GM23248 (cell line): ENCODE data around the gene LRRC63. TPM values are rescaled to one million over a fixed set of nuclear protein-coding genes. Genes with fewer than 3 reads are reported as not detected.

Source experiments
- DNase-seq: peaks from one replicate; pipeline ENCODE4 v3.0.0-alpha.2; 2015
- H2AFZ ChIP-seq: fragments of 200-600 bp; sonication (generic); 2 replicates; pipeline ENCODE4 v1.6.1; 2016; ENCODE audit warnings: antibody characterized with exemption
- H3F3A ChIP-seq: fragments of 200-600 bp; sonication (generic); 2 replicates; pipeline ENCODE4 v1.6.1; 2016; ENCODE audit warnings: mild to moderate bottlenecking, antibody characterized with exemption, mixed run types; ENCODE audit not compliant: insufficient read depth
- H3K27ac ChIP-seq: fragments of 200-600 bp; sonication (generic); 2 replicates; pipeline ENCODE4 v1.5.1; 2016; ENCODE audit warnings: mild to moderate bottlenecking
- H3K27me3 ChIP-seq: fragments of 200-600 bp; sonication (generic); replicated peaks from 2 replicates; pipeline ENCODE4 v1.6.1; 2016; ENCODE audit warnings: mild to moderate bottlenecking; ENCODE audit not compliant: insufficient read depth
- H3K36me3 ChIP-seq: fragments of 200-600 bp; sonication (generic); 2 replicates; pipeline ENCODE4 v1.6.1; 2016; ENCODE audit warnings: low read depth, mild to moderate bottlenecking
- H3K4me1 ChIP-seq: fragments of 200-600 bp; sonication (generic); 2 replicates; pipeline ENCODE4 v1.6.1; 2016; ENCODE audit warnings: mild to moderate bottlenecking; ENCODE audit not compliant: insufficient read depth
- H3K4me2 ChIP-seq: fragments of 200-600 bp; sonication (generic); one replicate; pipeline ENCODE4 v1.6.1; 2016; ENCODE audit warnings: mild to moderate bottlenecking; ENCODE audit not compliant: unreplicated experiment
- H3K4me3 ChIP-seq: fragments of 200-600 bp; sonication (generic); 2 replicates; pipeline ENCODE4 v1.5.1; 2016; ENCODE audit warnings: mild to moderate bottlenecking
- H3K79me2 ChIP-seq: fragments of 200-600 bp; sonication (generic); 2 replicates; pipeline ENCODE4 v1.6.1; 2016; ENCODE audit warnings: mild to moderate bottlenecking; ENCODE audit not compliant: insufficient read depth
- H3K9ac ChIP-seq: fragments of 200-600 bp; sonication (generic); 2 replicates; pipeline ENCODE4 v1.6.1; 2016; ENCODE audit warnings: mild to moderate bottlenecking
- H3K9me2 ChIP-seq: fragments of 200-600 bp; sonication (generic); 2 replicates; pipeline ENCODE4 v1.6.1; 2016; ENCODE audit warnings: mixed run types, mild to moderate bottlenecking, moderate library complexity; ENCODE audit not compliant: insufficient read depth
- H3K9me3 ChIP-seq: fragments of 200-600 bp; sonication (generic); one replicate; pipeline ENCODE4 v1.6.1; 2017; ENCODE audit warnings: low read depth
- H4K20me1 ChIP-seq: fragments of 200-600 bp; sonication (generic); 2 replicates; pipeline ENCODE4 v1.6.0; 2016; ENCODE audit not compliant: insufficient read depth
- EZH2 ChIP-seq: fragments of 200-600 bp; sonication (generic); IDR thresholded peaks from 2 replicates; pipeline ENCODE4 v1.6.1; 2018; ENCODE audit warnings: antibody characterized with exemption, mild to moderate bottlenecking; ENCODE audit not compliant: insufficient read depth, poor library complexity, severe bottlenecking
- EZH2phosphoT487 ChIP-seq: fragments of 200-600 bp; sonication (generic); IDR thresholded peaks from 2 replicates; pipeline ENCODE4 v1.6.1; 2018; ENCODE audit warnings: antibody characterized with exemption, moderate library complexity, mild to moderate bottlenecking, low read depth; ENCODE audit not compliant: insufficient read depth
- WGBS, 2 experiments: methylation state at CpG; one replicate each; pipeline ENCODE4 v1.1.6; 2015 to 2017; ENCODE audit warnings: low lambda C conversion rate in 2 of 2, low coverage in 1 of 2; ENCODE audit errors: missing lambda C conversion rate in 2 of 2; 5-methylcytosine and 5-hydroxymethylcytosine counted together
- in situ Hi-C: fragments of 300-500 bp; cut with MboI; formaldehyde crosslinking; loops from 2 replicates; pipeline ENCODE4 v1.15.0; 2020
- polyA plus RNA-seq: library from polyadenylated mRNA; unstranded; fragments of >200 nt; fragmentation: Nextera tagmentation; extraction: Ambion mirVana; gene quantifications from 2 replicates; pipeline ENCODE4 v1.2.1, GENCODE V29; 2016
- total RNA-seq: library from RNA; depleted of rRNA; stranded (reverse); fragments of >200 nt; shearing (Covaris generic); gene quantifications from 2 replicates; pipeline ENCODE4 v1.2.3, GENCODE V29; 2014

Gene LRRC63
- total and polyA plus RNA-seq, 2 experiments from 2014 or later = not detected

GRCh38 chr13:46286972-46287371 lies 75.2 kb downstream of the LRRC63 start:
- Histone ChIP-seq H3K79me2 (no peaks in the 10 kb centered on the region), H3K4me3 (no peak overlapping the region), H2AFZ (no peak overlapping the region), H4K20me1 (no peaks in the 10 kb centered on the region), H3F3A (no peaks in the 10 kb centered on the region), H3K9ac (no peak overlapping the region), H3K4me1 (no peaks in the 10 kb centered on the region), H3K9me3 (no peaks in the 10 kb centered on the region), H3K27ac (no peak overlapping the region), H3K4me2 (no peak overlapping the region), H3K36me3 (no peaks in the 10 kb centered on the region), H3K9me2 (no peaks in the 10 kb centered on the region), H3K27me3 (no peaks in the 10 kb centered on the region)
- WGBS, 2 experiments = 83 to 100% methylated on average over 1 of the region's 1 CpG
- no peak for TF ChIP-seq EZH2phosphoT487
- TF ChIP-seq EZH2 = no peak
- no peak for DNase-seq
- in situ Hi-C loops = no loop called here

GRCh38 chr13:46288570-46289259 lies 77.0 kb downstream of the LRRC63 start:
- WGBS, 2 experiments = 56 to 64% methylated on average over 5 of the region's 5 CpGs
- in situ Hi-C loops = no loop called here
- peak; percentile 62 for DNase-seq

GRCh38 chr13:46289260-46289955 lies 77.7 kb downstream of the LRRC63 start:
- no peak for TF ChIP-seq EZH2
- TF ChIP-seq EZH2phosphoT487 = no peak
- in situ Hi-C loops = no loop called here
- 54 to 63% methylated on average over 4 of the region's 4 CpGs for WGBS, 2 experiments

More at GRCh38 chr13:46288570-46289259, 77.0 kb downstream of the LRRC63 start:
- H2AFZ ChIP-seq = no peak overlapping the region
- H4K20me1 ChIP-seq = no peaks in the 10 kb centered on the region
- H3K27ac ChIP-seq = no peak overlapping the region
- no peak overlapping the region for H3K9ac ChIP-seq
- no peaks in the 10 kb centered on the region for H3K36me3 ChIP-seq
- H3K79me2 ChIP-seq = no peaks in the 10 kb centered on the region
- no peak overlapping the region for H3K4me2 ChIP-seq
- no peak overlapping the region for H3K4me3 ChIP-seq
- no peak for TF ChIP-seq EZH2
- no peak for TF ChIP-seq EZH2phosphoT487
- no peaks in the 10 kb centered on the region for H3K27me3 ChIP-seq
- H3K4me1 ChIP-seq = no peaks in the 10 kb centered on the region
- H3K9me2 ChIP-seq = no peaks in the 10 kb centered on the region
- no peaks in the 10 kb centered on the region for H3K9me3 ChIP-seq
- H3F3A ChIP-seq = no peaks in the 10 kb centered on the region

GRCh38 chr13:46290434-46290833 lies 78.7 kb downstream of the LRRC63 start:
- Histone ChIP-seq H3K9ac (no peak overlapping the region), H3K4me1 (peaks cover 6% of the 10 kb centered on the region), H3K36me3 (no peaks in the 10 kb centered on the region), H3K9me3 (no peaks in the 10 kb centered on the region), H3K27me3 (no peaks in the 10 kb centered on the region), H3K79me2 (no peaks in the 10 kb centered on the region), H3K27ac (no peak overlapping the region), H3K4me2 (no peak overlapping the region), H3K9me2 (no peaks in the 10 kb centered on the region), H3K4me3 (no peak overlapping the region), H4K20me1 (no peaks in the 10 kb centered on the region), H2AFZ (no peak overlapping the region), H3F3A (peaks cover 7% of the 10 kb centered on the region)
- TF ChIP-seq EZH2phosphoT487 (no peak), EZH2 (no peak)
- in situ Hi-C loops = no loop called here
- DNase-seq = no peak
- 56 to 80% methylated on average over 3 of the region's 3 CpGs for WGBS, 2 experiments

More at GRCh38 chr13:46289260-46289955, 77.7 kb downstream of the LRRC63 start:
- H3K79me2 ChIP-seq = no peaks in the 10 kb centered on the region
- no peaks in the 10 kb centered on the region for H3K9me2 ChIP-seq
- no peaks in the 10 kb centered on the region for H4K20me1 ChIP-seq
- no peaks in the 10 kb centered on the region for H3K27me3 ChIP-seq
- no peaks in the 10 kb centered on the region for H3F3A ChIP-seq
- no peak overlapping the region for H3K4me2 ChIP-seq
- H3K9ac ChIP-seq = no peak overlapping the region
- no peak overlapping the region for H3K4me3 ChIP-seq
- H3K27ac ChIP-seq = no peak overlapping the region
- DNase-seq = no peak
- 0 out of 2 replicates have a peak overlapping the region, but pooled peaks have one; percentile 42 for H2AFZ ChIP-seq
- H3K4me1 ChIP-seq = no peaks in the 10 kb centered on the region
- no peaks in the 10 kb centered on the region for H3K9me3 ChIP-seq
- H3K36me3 ChIP-seq = no peaks in the 10 kb centered on the region
